22Rv1 (cell line): ENCODE results near the gene TM7SF2.

Experiments used
- H3K27ac ChIP-seq: fragments of 450-650 bp; 2 replicates; pipeline ENCODE4 v1.5.1; 2017
- ZFX ChIP-seq: fragments of 450-650 bp; IDR thresholded peaks from 2 replicates; pipeline ENCODE4 v1.6.1; 2017; ENCODE audit warnings: antibody characterized with exemption, borderline replicate concordance
- TF ChIP-seq, protein P1 (sequence below): fragments of 450-650 bp; IDR thresholded peaks from 2 replicates; pipeline ENCODE4 v1.5.1; 2017; ENCODE audit warnings: mild to moderate bottlenecking

The TM7SF2 gene

DNA sequence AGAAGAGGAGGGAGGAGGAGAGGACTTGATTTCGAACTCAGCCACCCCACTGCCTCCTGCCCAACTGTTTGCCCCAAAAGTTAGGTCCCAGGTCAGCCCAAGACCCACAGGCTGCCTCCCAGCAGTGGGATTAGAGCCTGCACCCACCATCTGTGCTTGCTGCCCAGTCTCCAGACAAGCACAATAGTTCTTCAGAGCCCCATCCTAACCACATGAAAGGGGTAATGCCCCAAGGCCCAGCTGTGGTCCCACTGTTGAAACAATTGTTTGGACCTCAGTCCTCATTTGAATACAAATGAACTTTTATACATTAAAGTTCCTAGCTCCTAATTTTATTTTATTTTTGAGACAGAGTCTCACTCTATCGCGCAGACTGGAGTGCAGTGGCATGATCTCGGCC is 21.0 kb upstream of the TM7SF2 start:
- no peak overlapping the region for H3K27ac ChIP-seq
- TF ChIP-seq, protein P1, sequence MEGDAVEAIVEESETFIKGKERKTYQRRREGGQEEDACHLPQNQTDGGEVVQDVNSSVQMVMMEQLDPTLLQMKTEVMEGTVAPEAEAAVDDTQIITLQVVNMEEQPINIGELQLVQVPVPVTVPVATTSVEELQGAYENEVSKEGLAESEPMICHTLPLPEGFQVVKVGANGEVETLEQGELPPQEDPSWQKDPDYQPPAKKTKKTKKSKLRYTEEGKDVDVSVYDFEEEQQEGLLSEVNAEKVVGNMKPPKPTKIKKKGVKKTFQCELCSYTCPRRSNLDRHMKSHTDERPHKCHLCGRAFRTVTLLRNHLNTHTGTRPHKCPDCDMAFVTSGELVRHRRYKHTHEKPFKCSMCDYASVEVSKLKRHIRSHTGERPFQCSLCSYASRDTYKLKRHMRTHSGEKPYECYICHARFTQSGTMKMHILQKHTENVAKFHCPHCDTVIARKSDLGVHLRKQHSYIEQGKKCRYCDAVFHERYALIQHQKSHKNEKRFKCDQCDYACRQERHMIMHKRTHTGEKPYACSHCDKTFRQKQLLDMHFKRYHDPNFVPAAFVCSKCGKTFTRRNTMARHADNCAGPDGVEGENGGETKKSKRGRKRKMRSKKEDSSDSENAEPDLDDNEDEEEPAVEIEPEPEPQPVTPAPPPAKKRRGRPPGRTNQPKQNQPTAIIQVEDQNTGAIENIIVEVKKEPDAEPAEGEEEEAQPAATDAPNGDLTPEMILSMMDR = no peak
- TF ChIP-seq ZFX = no peak

DNA sequence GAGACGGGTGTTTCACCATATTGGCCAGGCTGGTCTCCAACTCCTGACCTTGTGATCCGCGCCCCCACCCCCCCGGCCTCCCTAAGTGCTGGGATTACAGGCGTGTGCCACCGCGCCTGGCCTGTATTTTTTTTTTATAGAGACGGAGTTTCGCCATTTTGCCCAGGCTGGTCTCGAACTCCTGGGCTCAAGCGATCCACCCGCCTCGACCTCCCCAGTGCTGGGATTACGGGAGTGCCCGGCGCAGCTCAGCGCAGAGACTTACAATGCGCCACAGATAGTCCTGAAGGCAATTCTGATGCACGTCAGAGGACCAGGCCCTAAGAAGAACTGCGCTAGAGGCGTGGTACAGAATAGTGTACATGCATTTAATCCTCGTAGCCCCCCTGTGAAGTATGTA is 16.2 kb upstream of the TM7SF2 start:
- H3K27ac ChIP-seq = peak overlapping the region; percentile 87

DNA sequence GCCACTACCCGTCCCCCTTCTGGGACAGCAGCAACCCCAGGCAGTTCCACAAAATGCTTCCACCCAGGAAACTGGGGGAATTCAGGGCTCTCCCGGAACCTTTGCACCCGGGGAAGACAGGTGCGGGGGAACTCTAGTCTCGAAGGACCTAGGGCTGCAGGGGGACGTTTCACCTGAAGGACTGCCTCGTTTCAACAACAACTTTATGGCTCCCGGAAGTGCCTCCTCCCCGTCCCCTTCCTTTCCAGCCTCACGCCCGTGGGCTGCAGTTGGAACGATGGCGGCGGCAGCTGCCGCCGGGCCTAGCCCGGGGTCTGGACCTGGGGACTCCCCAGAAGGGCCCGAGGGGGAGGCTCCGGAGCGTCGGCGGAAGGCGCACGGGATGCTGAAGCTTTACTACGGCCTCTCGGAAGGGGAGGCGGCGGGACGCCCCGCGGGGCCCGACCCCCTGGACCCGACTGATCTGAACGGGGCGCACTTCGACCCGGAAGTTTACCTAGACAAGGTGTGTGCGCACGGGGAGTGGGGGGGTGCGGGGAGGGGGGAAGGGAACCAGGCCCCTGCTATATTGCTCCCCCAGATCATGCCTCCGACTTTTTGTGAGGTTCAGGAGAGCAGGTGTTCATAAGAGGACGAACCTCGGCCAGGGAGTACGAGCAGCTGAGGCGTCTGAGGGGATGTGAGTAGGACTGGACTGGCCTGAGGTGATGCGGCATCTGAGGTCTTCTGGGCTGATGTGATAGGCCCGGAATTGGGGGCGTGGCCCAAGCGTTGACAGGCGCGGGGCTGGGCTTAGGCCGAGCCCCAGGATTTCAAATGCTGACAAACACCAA is 15.5 kb upstream of the TM7SF2 start, which contains the start of gene VPS51:
TSS of gene VPS51 (plus strand) at position 241 of the 833 bp plus-strand sequence. CDS start at position 278, 37 bp downstream.
- peak within 1 kb of the TSS; percentile 87 for H3K27ac ChIP-seq
- TF ChIP-seq, protein P1 = no peak
- TF ChIP-seq ZFX = no peak

More for the DNA sequence above, 16.2 kb upstream of the TM7SF2 start:
- no peak for TF ChIP-seq ZFX
- TF ChIP-seq, protein P1 = no peak

DNA sequence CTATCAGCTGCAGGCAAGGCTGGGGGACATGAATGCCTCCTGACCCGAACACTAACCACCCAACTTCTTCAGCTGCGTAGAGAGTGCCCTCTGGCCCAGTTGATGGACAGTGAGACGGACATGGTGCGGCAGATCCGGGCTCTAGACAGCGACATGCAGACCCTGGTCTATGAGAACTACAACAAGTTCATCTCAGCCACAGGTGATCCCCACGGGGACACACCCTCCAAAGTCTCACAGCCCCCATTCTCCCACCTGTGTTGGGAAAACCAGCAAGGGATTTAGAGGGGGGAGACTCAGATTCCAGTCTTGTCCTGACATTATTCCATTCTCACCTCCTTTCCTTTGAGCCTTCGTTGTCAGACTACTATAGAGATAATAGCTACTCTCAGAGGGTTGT is 14.7 kb upstream of the TM7SF2 start:
- H3K27ac ChIP-seq = peak overlapping the region; percentile 87
- TF ChIP-seq ZFX = no peak
- TF ChIP-seq, protein P1 = no peak

DNA sequence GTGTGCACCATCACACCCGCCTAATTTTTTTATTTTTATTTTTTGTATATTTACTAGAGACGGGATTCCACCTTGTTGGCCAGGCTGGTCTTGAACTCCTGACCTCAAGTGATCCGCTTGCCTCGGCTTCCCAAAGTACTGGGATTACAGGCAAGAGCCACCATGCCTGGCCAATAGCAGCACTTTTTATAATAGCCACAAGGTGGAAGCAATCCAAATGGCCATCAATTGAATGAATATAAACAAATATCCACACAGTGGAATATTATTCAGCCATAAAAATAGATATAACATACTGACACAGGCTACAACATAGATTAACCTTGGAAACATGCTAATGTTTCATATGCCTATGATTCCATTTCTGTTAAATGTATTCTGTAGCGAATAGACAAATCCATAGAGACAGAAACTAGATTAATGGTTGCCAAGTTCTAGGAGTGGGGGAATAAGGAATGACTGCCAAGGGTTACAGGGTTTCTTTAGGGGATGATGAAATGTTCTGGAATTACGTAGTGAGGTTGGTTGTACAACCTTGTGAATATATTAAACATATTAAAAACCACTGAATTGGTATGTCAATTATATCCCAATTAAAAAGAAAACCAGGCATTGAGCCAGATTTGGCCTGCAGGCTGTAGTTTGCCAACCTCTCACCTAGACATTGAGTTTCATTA is 10.9 kb upstream of the TM7SF2 start:
- TF ChIP-seq, protein P1 = peak; percentile 40
- no peak for TF ChIP-seq ZFX
- peak overlapping the region; percentile 92 for H3K27ac ChIP-seq

DNA sequence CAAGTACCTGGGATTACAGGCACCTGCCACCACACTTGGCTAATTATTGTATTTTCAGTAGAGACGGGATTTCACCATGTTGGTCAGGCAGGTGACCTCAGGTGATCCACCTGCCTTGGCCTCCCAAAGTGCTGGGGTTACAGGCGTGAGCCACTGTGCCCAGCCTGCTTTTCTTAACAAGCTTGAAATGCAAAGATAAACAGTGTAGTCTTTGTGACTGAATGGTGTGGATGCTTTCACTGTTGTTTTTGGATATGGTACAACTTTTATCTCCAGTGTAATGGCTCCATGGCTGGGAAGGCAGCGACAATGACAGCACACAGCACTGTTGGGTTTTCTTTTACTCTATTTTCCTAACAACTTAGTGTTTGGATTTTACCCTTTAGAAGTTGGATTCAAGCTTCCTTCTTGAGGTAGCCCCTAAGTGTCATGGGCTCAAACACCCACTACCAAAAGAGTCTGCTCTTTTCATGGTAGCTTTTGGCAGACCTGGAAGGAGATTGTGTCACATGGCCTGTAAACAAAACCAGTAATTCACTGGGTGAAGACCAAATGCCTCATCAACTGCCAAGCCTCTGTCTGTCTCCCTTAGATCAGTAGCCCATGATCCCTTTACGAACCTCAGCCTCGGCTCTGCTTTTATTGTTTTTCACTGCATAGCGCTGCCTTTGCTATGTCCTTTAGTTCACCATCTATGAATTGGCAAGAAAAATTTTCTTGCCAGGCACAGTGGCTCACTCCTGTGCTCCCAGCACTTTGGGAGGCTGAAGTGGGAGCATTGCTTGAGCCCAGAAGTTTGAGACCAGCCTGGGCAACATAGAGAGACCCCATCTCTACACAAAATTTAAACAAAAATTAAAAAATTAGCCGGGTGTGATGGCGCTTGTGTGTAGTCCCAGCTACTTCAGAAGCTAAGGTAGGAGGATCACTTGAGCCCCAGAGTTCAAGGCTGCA is 9.3 kb upstream of the TM7SF2 start:
- peak overlapping the region; percentile 92 for H3K27ac ChIP-seq
- TF ChIP-seq, protein P1 = no peak
- no peak for TF ChIP-seq ZFX
